ENCODE results near the gene UXS1. TPM values are rescaled to one million over a fixed set of nuclear protein-coding genes. Genes with fewer than 3 reads are reported as not detected.

UXS1 gene
- total RNA-seq, 1 donor from 2014 or later, result 49.2 TPM

GRCh38 chr2:106085181-106085940 lies 108.7 kb downstream of the UXS1 start:
- Histone ChIP-seq H3K9ac (ENCODE audit: low read length) (no peak overlapping the region), H3K4me2 (ENCODE audit: low read length) (no peak overlapping the region), H3K79me2 (ENCODE audit: insufficient read depth, low read length) (no peaks in the 10 kb centered on the region), H3K36me3 (ENCODE audit: insufficient read depth, low read length) (no peaks in the 10 kb centered on the region), H2AFZ (ENCODE audit: low read depth, low read length) (no peak overlapping the region), H4K20me1 (ENCODE audit: insufficient read depth, low read length) (no peaks in the 10 kb centered on the region), H3K27me3 (ENCODE audit: insufficient read depth, low read length) (peaks cover 2% of the 10 kb centered on the region), H3K4me3 (ENCODE audit: insufficient read depth, low read depth, low read length) (no peak overlapping the region), H3K9me3 (ENCODE audit: insufficient read depth, low read depth, low read length) (no peaks in the 10 kb centered on the region), H3K4me1 (ENCODE audit: insufficient read depth, low read length) (no peaks in the 10 kb centered on the region), H3K27ac (ENCODE audit: low read depth, low read length) (no peak overlapping the region)
- Mint-ChIP-seq H3K27ac (ENCODE audit: unreplicated experiment) (no peak overlapping the region), H3K27me3 (ENCODE audit: low read depth, unreplicated experiment) (no peaks in the 10 kb centered on the region), H3K4me1 (ENCODE audit: low read depth, unreplicated experiment) (no peaks in the 10 kb centered on the region), H3K9me3 (ENCODE audit: unreplicated experiment) (no peaks in the 10 kb centered on the region), H3K4me3 (ENCODE audit: unreplicated experiment) (no peak overlapping the region), H3K36me3 (ENCODE audit: low read depth, unreplicated experiment) (no peaks in the 10 kb centered on the region)
- TF ChIP-seq EZH2 (IDR thresholded peaks at IDR 0.05; ENCODE audit: insufficient read depth, low read length), result no peak
- TF ChIP-seq CTCF (IDR thresholded peaks at IDR 0.05; ENCODE audit: insufficient read depth, low read depth, low read length), result peak; percentile 9
- DNase-seq (ENCODE audit: low read depth) (no peak), FAIRE-seq (no peak)

GRCh38 chr2:106080959-106081358 lies 113.1 kb downstream of the UXS1 start:
- H3K79me2 ChIP-seq (ENCODE audit: insufficient read depth, low read length), result no peaks in the 10 kb centered on the region

More at GRCh38 chr2:106080959-106081358, 113.1 kb downstream of the UXS1 start:
- Histone ChIP-seq H3K9me3 (ENCODE audit: insufficient read depth, low read depth, low read length) (no peaks in the 10 kb centered on the region), H3K4me1 (ENCODE audit: insufficient read depth, low read length) (no peaks in the 10 kb centered on the region), H3K4me2 (ENCODE audit: low read length) (no peak overlapping the region), H3K27ac (ENCODE audit: low read depth, low read length) (no peak overlapping the region), H3K36me3 (ENCODE audit: insufficient read depth, low read length) (no peaks in the 10 kb centered on the region), H3K4me3 (ENCODE audit: insufficient read depth, low read depth, low read length) (no peak overlapping the region), H2AFZ (ENCODE audit: low read depth, low read length) (no peak overlapping the region), H3K27me3 (ENCODE audit: insufficient read depth, low read length) (peaks cover 2% of the 10 kb centered on the region), H3K9ac (ENCODE audit: low read length) (no peak overlapping the region), H4K20me1 (ENCODE audit: insufficient read depth, low read length) (no peaks in the 10 kb centered on the region)
- Mint-ChIP-seq H3K4me3 (ENCODE audit: unreplicated experiment) (no peak overlapping the region), H3K4me1 (ENCODE audit: low read depth, unreplicated experiment) (peaks cover 5% of the 10 kb centered on the region), H3K36me3 (ENCODE audit: low read depth, unreplicated experiment) (no peaks in the 10 kb centered on the region), H3K27me3 (ENCODE audit: low read depth, unreplicated experiment) (no peaks in the 10 kb centered on the region), H3K27ac (ENCODE audit: unreplicated experiment) (no peak overlapping the region), H3K9me3 (ENCODE audit: unreplicated experiment) (no peaks in the 10 kb centered on the region)
- FAIRE-seq (no peak), DNase-seq (ENCODE audit: low read depth) (no peak)
- TF ChIP-seq CTCF (IDR thresholded peaks at IDR 0.05; ENCODE audit: insufficient read depth, low read depth, low read length) (no peak), EZH2 (IDR thresholded peaks at IDR 0.05; ENCODE audit: insufficient read depth, low read length) (no peak)
